Coronary artery (tissue), 2 donors: ENCODE measurements around the gene C3orf18.

Experiments
- DNase-seq: peaks from one replicate; pipeline ENCODE4 v3.0.0-alpha.2; 2017; ENCODE audit warnings: low spot score
- H3K27ac ChIP-seq, 2 donors: fragments of 200-600 bp; sonication (generic); one replicate each; pipeline ENCODE4 v1.5.1; 2016 to 2019
- H3K4me3 ChIP-seq: fragments of 200-600 bp; sonication (generic); 2 replicates; pipeline ENCODE4 v1.5.1; 2016; ENCODE audit warnings: mild to moderate bottlenecking, moderate library complexity
- TF ChIP-seq, protein P1 (sequence below): fragments of 200-600 bp; sonication (generic); IDR thresholded peaks from one replicate; pipeline ENCODE4 v1.5.1; 2019; ENCODE audit warnings: antibody characterized with exemption

Gene C3orf18

DNA sequence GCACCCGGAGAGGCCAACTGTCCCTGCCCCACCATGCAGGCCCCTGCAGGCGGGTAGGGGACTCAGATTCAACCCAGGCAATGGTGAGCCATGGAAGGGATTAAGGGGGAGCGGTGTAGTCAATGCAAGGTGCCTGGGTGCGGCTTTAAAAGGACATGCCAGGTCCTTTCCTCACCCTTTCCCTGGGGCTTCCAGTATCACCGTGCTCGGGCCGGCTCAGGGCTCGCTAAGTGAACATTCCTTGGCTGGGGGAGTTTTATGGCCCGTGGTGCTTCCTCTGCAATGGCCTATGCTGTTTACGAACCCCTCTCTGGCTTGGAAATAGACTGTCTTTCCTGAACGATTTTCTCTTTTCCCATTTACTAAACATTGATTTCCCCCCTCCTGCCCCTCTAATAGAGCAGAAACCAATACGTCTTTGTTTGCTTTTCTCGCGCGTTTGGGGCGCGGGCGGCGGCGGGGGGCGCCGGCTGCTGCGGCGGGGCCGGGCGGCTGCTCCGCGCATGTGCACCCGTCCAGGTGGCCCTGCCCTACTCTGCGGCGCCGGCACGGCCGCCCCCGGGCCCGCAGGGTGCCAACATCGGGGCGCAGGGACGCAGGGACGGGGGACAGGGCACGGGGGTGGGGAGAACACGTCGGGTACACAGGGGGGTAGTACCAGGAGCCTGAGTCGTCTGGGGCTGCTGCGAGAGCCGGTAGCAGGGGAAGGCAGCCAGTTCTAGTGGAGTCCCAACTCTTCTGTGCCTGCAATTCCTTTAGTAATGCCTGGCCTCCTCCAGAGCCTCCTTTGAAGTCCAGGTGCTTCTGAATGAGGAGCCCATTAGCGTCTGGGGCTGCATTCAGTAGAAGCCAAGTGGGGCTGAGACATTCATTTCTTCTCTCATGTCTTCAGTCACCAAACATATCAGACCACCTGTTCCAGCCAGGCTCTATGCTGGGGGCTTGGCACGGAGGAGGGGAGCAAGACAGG is 37.3 kb downstream of the C3orf18 start:
- TF ChIP-seq, protein P1, sequence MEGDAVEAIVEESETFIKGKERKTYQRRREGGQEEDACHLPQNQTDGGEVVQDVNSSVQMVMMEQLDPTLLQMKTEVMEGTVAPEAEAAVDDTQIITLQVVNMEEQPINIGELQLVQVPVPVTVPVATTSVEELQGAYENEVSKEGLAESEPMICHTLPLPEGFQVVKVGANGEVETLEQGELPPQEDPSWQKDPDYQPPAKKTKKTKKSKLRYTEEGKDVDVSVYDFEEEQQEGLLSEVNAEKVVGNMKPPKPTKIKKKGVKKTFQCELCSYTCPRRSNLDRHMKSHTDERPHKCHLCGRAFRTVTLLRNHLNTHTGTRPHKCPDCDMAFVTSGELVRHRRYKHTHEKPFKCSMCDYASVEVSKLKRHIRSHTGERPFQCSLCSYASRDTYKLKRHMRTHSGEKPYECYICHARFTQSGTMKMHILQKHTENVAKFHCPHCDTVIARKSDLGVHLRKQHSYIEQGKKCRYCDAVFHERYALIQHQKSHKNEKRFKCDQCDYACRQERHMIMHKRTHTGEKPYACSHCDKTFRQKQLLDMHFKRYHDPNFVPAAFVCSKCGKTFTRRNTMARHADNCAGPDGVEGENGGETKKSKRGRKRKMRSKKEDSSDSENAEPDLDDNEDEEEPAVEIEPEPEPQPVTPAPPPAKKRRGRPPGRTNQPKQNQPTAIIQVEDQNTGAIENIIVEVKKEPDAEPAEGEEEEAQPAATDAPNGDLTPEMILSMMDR, result no peak
- Histone ChIP-seq H3K4me3 (no peak overlapping the region), H3K27ac (no peak overlapping the region)
- no peak for DNase-seq

DNA sequence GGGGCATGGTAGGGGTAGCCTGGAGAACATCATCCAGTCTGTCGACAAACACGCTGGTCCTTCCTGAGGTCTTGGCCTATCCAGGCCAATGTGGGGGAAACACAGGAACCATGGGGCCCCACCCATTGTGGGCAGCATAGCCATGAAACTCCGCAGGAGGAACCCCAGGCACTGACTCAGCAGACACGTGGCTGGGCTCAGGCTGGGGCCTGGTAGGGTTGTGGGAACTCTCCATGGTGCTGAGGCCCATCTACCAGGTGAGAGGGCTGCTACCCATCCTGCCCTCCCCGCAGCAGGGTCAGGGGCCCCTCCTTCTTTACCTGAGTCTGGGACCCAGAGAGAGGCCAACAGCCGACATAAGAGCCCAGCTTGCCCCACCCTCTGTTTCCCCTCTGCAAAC is 41.6 kb downstream of the C3orf18 start:
- H3K4me3 ChIP-seq, result no peak overlapping the region
- no peak for DNase-seq
- TF ChIP-seq, protein P1, result no peak
- no peak overlapping the region for H3K27ac ChIP-seq

DNA sequence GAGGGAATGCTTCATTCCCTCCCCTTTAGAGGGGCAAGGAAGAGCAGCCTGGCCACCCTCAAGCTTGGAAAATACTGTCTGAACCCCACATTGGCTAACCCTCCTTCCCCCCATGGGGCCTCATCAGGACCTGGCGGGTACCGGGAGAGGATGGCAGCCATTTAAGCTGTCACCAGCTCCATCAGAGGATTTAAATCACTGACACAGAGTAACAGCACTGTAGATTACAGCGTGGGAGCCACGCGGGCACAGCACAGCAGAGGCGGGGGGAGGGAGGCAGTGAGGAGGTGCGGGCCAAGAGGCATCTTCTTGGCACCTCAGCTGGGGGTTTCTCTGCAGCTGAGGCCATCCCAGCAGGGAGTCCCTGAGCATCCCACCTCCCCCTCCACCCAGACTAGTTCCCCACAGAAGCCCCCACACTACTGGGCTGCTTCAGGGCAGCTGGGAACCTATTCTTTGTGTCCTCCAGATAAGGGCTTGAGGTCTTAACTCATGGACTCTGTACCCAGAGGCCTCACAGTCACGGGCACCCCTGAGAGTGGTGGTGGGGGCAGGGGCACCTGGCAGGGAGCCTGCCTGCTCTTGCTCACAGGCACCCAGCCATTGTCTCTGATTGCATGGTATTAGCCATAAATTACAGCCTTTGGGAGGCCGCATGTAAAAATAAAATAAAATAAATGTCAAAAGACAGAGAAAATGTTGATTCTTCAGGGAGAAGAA is 42.2 kb downstream of the C3orf18 start:
- TF ChIP-seq, protein P1, result no peak
- no peak for DNase-seq
- no peak overlapping the region for H3K27ac ChIP-seq
- H3K4me3 ChIP-seq, result no peak overlapping the region

DNA sequence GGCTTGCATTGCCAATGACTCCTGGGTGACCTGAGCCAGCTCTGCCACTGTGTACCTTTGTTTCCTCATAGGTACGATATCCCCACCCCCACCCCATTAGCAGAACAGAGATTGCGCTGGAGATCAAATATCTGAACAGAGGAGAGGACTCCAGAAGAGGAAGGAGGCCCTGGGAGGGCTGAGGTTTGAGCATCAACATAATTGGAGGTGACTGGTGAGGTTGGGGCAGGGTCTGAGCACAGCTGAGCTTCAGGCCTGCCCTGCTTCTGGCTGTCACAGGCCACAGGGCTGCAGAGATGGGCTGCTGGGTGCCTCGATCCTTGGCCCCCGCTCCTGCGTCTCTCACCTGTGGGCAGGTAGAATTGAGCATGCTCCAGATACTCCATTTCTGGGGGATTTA is 42.8 kb downstream of the C3orf18 start:
- TF ChIP-seq, protein P1, result no peak
- DNase-seq, result no peak
- no peak overlapping the region for H3K27ac ChIP-seq
- no peak overlapping the region for H3K4me3 ChIP-seq

DNA sequence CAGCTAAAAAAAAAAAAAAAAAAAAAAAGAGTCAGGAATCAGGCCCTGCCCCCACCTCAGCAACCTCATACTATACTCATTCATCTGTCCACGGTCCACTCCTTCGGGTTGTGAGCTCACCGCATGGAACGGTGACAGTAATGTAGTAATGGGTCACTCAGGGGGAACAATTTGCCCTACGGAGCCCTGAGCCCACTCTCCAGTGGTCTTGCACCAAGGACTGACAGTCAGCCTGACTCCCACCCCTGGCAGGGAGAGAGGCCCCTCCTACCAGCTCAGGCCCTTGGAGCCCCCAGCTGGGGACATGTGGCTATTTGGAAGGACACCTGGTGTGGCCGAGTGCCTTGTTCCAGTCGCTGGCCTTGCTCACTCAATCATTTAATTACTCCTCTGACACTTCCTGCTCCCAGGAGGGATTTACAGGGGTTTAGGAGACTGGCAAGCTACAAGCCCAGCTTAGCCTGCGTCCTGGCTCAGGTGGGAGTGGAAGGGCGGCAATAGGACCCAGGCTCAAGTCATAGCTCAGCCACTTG is 44.2 kb downstream of the C3orf18 start:
- no peak for DNase-seq
- H3K4me3 ChIP-seq, result no peak overlapping the region
- TF ChIP-seq, protein P1, result no peak
- H3K27ac ChIP-seq, result no peak overlapping the region

DNA sequence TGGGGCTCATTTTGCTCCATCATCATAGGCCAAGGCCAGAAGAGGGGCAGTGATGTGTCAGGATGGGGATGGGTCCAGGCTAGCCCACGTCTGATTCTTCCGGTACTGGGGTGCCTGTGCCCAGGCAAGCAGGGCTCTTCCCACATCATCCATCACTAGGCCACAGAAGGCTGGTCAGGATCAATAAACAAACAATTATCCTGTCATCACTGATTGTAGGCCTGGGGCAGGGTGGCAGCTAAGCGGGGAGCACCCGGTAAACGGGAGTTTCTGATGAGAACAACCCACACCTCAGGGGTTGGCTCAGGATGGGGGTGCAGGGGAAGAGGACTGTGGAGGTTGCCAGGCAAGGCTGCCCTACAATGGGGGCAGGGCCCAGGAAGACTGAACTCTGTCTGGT is 46.0 kb downstream of the C3orf18 start:
- no peak for DNase-seq
- Histone ChIP-seq H3K4me3 (no peak overlapping the region), H3K27ac (no peak overlapping the region)
- TF ChIP-seq, protein P1, result no peak
